ENCODE measurements around the gene RBM20. TPM values are rescaled to one million over a fixed set of nuclear protein-coding genes. Genes with fewer than 3 reads are reported as not detected.

Gene RBM20
- total RNA-seq, 1 donor from 2014 or later = 1.0 TPM

- Mint-ChIP-seq H3K27ac (ENCODE audit: unreplicated experiment) (peak overlapping the region; percentile 91), H3K4me1 (ENCODE audit: unreplicated experiment) (peaks cover 30% of the 10 kb centered on the region), H3K4me3 (ENCODE audit: unreplicated experiment) (no peak overlapping the region), H3K27me3 (ENCODE audit: unreplicated experiment) (peaks cover 3% of the 10 kb centered on the region), H3K9me3 (ENCODE audit: unreplicated experiment) (no peaks in the 10 kb centered on the region), H3K36me3 (ENCODE audit: low read depth, unreplicated experiment) (no peaks in the 10 kb centered on the region)
- no peak for DNase-seq (ENCODE audit: low spot score)
- TF ChIP-seq, protein P1, sequence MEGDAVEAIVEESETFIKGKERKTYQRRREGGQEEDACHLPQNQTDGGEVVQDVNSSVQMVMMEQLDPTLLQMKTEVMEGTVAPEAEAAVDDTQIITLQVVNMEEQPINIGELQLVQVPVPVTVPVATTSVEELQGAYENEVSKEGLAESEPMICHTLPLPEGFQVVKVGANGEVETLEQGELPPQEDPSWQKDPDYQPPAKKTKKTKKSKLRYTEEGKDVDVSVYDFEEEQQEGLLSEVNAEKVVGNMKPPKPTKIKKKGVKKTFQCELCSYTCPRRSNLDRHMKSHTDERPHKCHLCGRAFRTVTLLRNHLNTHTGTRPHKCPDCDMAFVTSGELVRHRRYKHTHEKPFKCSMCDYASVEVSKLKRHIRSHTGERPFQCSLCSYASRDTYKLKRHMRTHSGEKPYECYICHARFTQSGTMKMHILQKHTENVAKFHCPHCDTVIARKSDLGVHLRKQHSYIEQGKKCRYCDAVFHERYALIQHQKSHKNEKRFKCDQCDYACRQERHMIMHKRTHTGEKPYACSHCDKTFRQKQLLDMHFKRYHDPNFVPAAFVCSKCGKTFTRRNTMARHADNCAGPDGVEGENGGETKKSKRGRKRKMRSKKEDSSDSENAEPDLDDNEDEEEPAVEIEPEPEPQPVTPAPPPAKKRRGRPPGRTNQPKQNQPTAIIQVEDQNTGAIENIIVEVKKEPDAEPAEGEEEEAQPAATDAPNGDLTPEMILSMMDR (IDR thresholded peaks at IDR 0.05; ENCODE audit: unreplicated experiment) = no peak
These were observed 180.5 kb downstream of the RBM20 start for GRCh38 chr10:110824660-110825059.

DNA sequence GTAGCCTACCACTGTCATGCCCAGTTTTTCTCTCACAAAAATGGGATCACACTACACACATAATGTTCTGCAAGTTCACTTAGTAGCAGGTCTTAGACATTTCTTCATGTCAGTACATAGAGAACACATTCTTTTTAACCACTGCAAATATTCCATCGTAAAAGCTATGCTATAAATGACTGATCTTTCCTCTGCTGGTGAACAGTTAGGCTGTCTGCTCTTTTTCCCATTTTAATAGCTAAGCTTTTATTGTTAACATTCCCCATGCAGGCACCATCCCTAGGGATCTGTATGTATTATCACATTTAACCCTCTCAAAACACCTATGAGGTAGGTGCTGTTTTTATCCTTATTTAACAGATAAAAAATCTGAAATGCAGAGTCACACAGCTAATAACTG is 181.4 kb downstream of the RBM20 start:
- H3K27ac Mint-ChIP-seq (ENCODE audit: unreplicated experiment) = no peak overlapping the region
- no peaks in the 10 kb centered on the region for H3K36me3 Mint-ChIP-seq (ENCODE audit: low read depth, unreplicated experiment)
- peaks cover 30% of the 10 kb centered on the region for H3K4me1 Mint-ChIP-seq (ENCODE audit: unreplicated experiment)
- TF ChIP-seq, protein P1 (IDR thresholded peaks at IDR 0.05; ENCODE audit: unreplicated experiment) = no peak
- H3K27me3 Mint-ChIP-seq (ENCODE audit: unreplicated experiment) = peaks cover 3% of the 10 kb centered on the region
- H3K4me3 Mint-ChIP-seq (ENCODE audit: unreplicated experiment) = no peak overlapping the region
- DNase-seq (ENCODE audit: low spot score) = no peak
- H3K9me3 Mint-ChIP-seq (ENCODE audit: unreplicated experiment) = no peaks in the 10 kb centered on the region

DNA sequence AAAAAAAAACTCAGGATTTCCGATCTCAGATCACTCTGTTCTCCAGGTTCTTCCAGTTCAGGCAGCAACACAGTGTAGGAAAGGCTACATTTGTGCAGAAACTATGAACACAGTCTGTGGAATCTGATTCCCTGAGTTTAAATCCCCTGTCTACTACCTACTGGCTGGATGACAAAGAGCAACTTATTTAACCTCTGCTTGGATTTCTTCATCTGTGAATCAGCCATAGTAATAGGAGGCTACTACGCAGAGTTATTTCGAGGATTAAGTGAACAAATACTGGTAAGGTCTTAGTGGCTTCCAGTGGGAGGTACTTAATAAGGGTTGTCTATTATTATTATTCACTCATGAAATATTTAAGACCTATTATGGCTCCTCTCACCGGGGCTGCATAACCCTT is 183.3 kb downstream of the RBM20 start:
- H3K9me3 Mint-ChIP-seq (ENCODE audit: unreplicated experiment) = no peaks in the 10 kb centered on the region
- H3K36me3 Mint-ChIP-seq (ENCODE audit: low read depth, unreplicated experiment) = no peaks in the 10 kb centered on the region
- peaks cover 20% of the 10 kb centered on the region for H3K4me1 Mint-ChIP-seq (ENCODE audit: unreplicated experiment)
- peaks cover 3% of the 10 kb centered on the region for H3K27me3 Mint-ChIP-seq (ENCODE audit: unreplicated experiment)
- DNase-seq (ENCODE audit: low spot score) = no peak
- TF ChIP-seq, protein P1 (IDR thresholded peaks at IDR 0.05; ENCODE audit: unreplicated experiment) = no peak
- H3K27ac Mint-ChIP-seq (ENCODE audit: unreplicated experiment) = no peak overlapping the region
- H3K4me3 Mint-ChIP-seq (ENCODE audit: unreplicated experiment) = no peak overlapping the region

DNA sequence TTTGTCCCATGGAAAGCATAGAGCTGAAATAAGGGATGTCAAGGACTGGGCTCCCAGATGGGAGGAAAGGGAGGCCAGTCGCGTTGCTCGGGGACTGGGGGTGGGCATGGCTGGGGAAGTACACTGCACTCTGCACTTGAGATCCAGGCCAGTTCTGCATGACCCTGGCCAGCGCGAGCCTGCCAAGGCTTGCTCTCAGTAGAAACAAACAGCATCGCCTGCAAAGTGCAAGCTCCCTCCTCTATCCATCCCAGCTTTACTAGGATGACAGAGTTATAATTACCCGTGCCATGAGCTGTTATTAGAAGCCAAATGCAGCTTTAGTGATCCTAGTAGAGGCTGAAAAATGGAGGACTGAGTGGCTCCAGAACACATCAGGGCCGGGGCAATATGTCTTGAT is 183.7 kb downstream of the RBM20 start:
- Mint-ChIP-seq H3K9me3 (ENCODE audit: unreplicated experiment) (no peaks in the 10 kb centered on the region), H3K36me3 (ENCODE audit: low read depth, unreplicated experiment) (no peaks in the 10 kb centered on the region), H3K27me3 (ENCODE audit: unreplicated experiment) (peaks cover 3% of the 10 kb centered on the region), H3K27ac (ENCODE audit: unreplicated experiment) (no peak overlapping the region), H3K4me3 (ENCODE audit: unreplicated experiment) (no peak overlapping the region), H3K4me1 (ENCODE audit: unreplicated experiment) (peaks cover 15% of the 10 kb centered on the region)
- no peak for DNase-seq (ENCODE audit: low spot score)
- TF ChIP-seq, protein P1 (IDR thresholded peaks at IDR 0.05; ENCODE audit: unreplicated experiment) = no peak

DNA sequence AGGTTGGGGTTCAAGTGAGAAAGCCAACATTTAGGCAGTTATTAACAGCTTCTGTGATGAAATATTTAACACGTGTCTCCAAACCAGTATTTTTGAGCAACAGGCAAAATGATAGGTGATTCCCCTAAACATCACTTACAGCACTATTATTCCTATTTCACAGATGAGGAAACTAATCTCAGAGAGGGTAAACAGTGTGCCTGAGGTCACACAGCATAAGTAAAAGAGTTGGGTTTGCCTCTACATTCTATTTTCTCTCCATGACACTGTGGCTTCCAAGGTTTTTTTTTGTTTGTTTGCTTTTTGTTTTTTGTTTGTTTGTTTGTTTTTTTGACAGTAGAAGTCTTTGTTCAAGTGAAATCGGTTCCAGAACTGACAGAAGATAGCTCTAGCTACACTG is 184.4 kb downstream of the RBM20 start:
- H3K27ac Mint-ChIP-seq (ENCODE audit: unreplicated experiment) = no peak overlapping the region

More for the DNA sequence above, 184.4 kb downstream of the RBM20 start:
- Mint-ChIP-seq H3K36me3 (ENCODE audit: low read depth, unreplicated experiment) (no peaks in the 10 kb centered on the region), H3K9me3 (ENCODE audit: unreplicated experiment) (no peaks in the 10 kb centered on the region), H3K4me1 (ENCODE audit: unreplicated experiment) (peaks cover 11% of the 10 kb centered on the region), H3K27me3 (ENCODE audit: unreplicated experiment) (peaks cover 3% of the 10 kb centered on the region), H3K4me3 (ENCODE audit: unreplicated experiment) (no peak overlapping the region)
- TF ChIP-seq, protein P1 (IDR thresholded peaks at IDR 0.05; ENCODE audit: unreplicated experiment) = no peak
- DNase-seq (ENCODE audit: low spot score) = no peak
